ENCODE results near the gene ERC1.

DNA sequence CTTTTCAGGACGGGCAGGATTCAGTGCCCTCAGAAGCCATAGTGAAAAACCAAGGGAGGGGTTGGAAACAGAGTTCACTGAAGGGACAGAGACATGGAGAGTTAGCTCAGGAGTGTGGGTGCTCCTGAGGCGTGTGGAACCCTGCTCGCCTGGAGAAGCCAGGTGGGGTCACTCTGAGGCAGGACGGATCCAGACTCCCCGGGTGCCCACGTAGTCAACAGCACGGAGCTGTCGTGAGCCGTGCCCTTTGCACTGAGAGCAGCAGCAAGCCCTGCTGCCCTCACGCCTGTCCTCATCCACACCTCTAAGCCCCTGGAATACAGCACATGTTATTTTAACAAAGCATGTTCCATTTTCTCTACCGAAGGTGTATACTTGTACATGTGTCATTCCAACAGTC lies 488.6 kb downstream of the ERC1 start:
- TF ChIP-seq GATA2 (IDR thresholded peaks at IDR 0.05; ENCODE audit: low read depth, low read length) (no peak), GATA3 (IDR thresholded peaks at IDR 0.05; ENCODE audit: low read depth, low read length) (no peak)
